RWPE1 (cell line): Measurements from ENCODE around the gene LYL1.
A peak's percentile ranks its signal among the peaks of the same experiment; 100 is the strongest.
"Not testable (repeated sequence)": the region's sequence is repeated elsewhere in the genome, so short reads cannot be mapped to it uniquely, and the experiment has no call there.

ENCODE experiments used
- CTCF ChIA-PET: fragments of 350-600 bp; sonication (Branson Sonifier 250); formaldehyde crosslinking; extraction: SDS; loops from one replicate; lab custom pipeline; 2021; lab: Yijun Ruan, JAX
- POLR2A ChIA-PET: fragments of 400-600 bp; formaldehyde crosslinking; extraction: SDS; loops from one replicate; lab custom pipeline; 2020; ENCODE audit warnings: antibody characterized with exemption; ENCODE audit not compliant: low non-redundant PET; lab: Yijun Ruan, JAX
- DNase-seq: peaks from one replicate; pipeline ENCODE4 v3.0.0; 2012; ENCODE audit warnings: low spot score
- H3K27ac ChIP-seq: fragments of 450-650 bp; 2 replicates; pipeline ENCODE4 v1.5.1; 2017
- CTCF ChIP-seq: fragments of 450-650 bp; conservative IDR thresholded peaks from 2 replicates; pipeline ENCODE4 v1.5.1; 2017; ENCODE audit warnings: low read depth, mild to moderate bottlenecking

Gene LYL1

GRCh38 chr19:13102666-13103580 lies at the start of gene LYL1:
LYL1 (minus strand) TSS chr19:13102858; CDS start chr19:13101171, 1,687 bp downstream.
- ChIA-PET POLR2A (no interaction called here), CTCF (interaction anchor here (0.6 kb wide), 1 partner anchor 174 kb away, joined by 3 read pairs; no protein-coding TSS in a partner anchor)

GRCh38 chr19:13151605-13152355 lies 49.1 kb upstream of the LYL1 start:
- TF ChIP-seq CTCF: no peak
- POLR2A ChIA-PET: interaction anchor here (0.6 to 2.2 kb wide), 4 partner anchors 12 to 302 kb away, joined by 3 to 18 read pairs (median 9); partner anchors contain the start of gene NACC1
- peak overlapping the region; percentile 100 for H3K27ac ChIP-seq
- CTCF ChIA-PET: interaction anchor here (0.5 to 1.5 kb wide), 5 partner anchors 28 to 186 kb away, joined by 3 to 7 read pairs (median 5); no protein-coding TSS in a partner anchor
- peak; percentile 99 for DNase-seq

More at GRCh38 chr19:13102666-13103580, at the start of gene LYL1:
- H3K27ac ChIP-seq: peak within 1 kb of the TSS; percentile 51
- TF ChIP-seq CTCF: no peak
- DNase-seq: no peak

GRCh38 chr19:13150931-13151604 lies 48.4 kb upstream of the LYL1 start:
- POLR2A ChIA-PET: interaction anchor here (0.5 to 1.8 kb wide), 2 partner anchors 33 to 81 kb away, joined by 6 to 8 read pairs; partner anchors contain the start of gene NACC1
- H3K27ac ChIP-seq: peak overlapping the region; percentile 100
- no peak for TF ChIP-seq CTCF
- DNase-seq: no peak
- CTCF ChIA-PET: interaction anchor here (0.6 to 0.7 kb wide), 3 partner anchors 33 to 62 kb away, joined by 3 to 4 read pairs (median 3); no protein-coding TSS in a partner anchor

- peak; percentile 66 for TF ChIP-seq CTCF
- ChIA-PET POLR2A (interaction anchor here (1.8 kb wide), 1 partner anchor 32 kb away, joined by 8 read pairs; the partner anchor contains the start of gene NACC1), CTCF (interaction anchor here (0.6 to 0.7 kb wide), 5 partner anchors 33 to 264 kb away, joined by 3 to 7 read pairs (median 4); no protein-coding TSS in a partner anchor)
- H3K27ac ChIP-seq: peak within 1 kb of the TSS; percentile 100
- peak; percentile 92 for DNase-seq
Measured at GRCh38 chr19:13150187-13150930, 47.7 kb upstream of the LYL1 start, which contains the start of the genes IER2 and STX10. IER2 (plus strand) TSS chr19:13150411; CDS start chr19:13153187, 2,776 bp downstream. STX10 (minus strand) TSS chr19:13150375; CDS start chr19:13150173, 202 bp downstream.

GRCh38 chr19:13149628-13150186 lies 47.0 kb upstream of the LYL1 start:
- CTCF ChIA-PET: interaction anchor here (0.6 to 0.7 kb wide), 2 partner anchors 44 to 172 kb away, joined by 4 to 7 read pairs; no protein-coding TSS in a partner anchor
- no peak for DNase-seq
- H3K27ac ChIP-seq: peak overlapping the region; percentile 100

DNA sequence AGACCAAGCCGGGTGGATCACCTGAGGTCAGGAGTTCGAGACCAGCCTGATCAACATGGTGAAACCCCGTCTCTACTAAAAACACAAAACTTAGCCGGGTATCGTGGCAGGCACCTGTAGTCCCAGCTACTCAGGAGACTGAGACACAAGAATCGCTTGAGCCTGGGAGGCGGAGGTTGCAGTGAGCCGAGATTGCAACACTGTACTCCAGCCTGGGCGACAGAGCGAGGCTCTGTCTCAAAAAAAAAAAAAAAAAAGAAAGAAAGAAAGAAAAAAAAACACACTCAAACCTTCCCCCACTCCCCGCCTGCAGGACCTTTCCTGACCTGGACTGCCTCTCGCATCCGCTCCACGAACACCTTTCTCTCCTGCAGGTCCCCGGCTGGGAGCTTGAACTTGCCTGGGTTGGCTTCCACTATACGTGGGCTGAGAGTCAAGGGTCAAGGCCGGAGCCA lies 46.5 kb upstream of the LYL1 start:
- peak overlapping the region; percentile 100 for H3K27ac ChIP-seq
- DNase-seq, CTCF ChIA-PET: not testable (repeated sequence)
- POLR2A ChIA-PET: interaction anchor here (1.8 kb wide), 1 partner anchor 31 kb away, joined by 8 read pairs; the partner anchor contains the start of gene NACC1

More at GRCh38 chr19:13149628-13150186, 47.0 kb upstream of the LYL1 start:
- no peak for TF ChIP-seq CTCF
- POLR2A ChIA-PET: interaction anchor here (1.8 kb wide), 1 partner anchor 32 kb away, joined by 8 read pairs; the partner anchor contains the start of gene NACC1
